ENCODE measurements around the gene CFAP47. TPM values are rescaled to one million over a fixed set of nuclear protein-coding genes. Genes with fewer than 3 reads are reported as not detected.

The CFAP47 gene
- total RNA-seq, 1 donor from 2014 or later: 0.13 TPM

GRCh38 chrX:36348509-36348908 lies 429.0 kb downstream of the CFAP47 start:
- H3K9me3 ChIP-seq (ENCODE audit: low read depth): no peaks in the 10 kb centered on the region
- H2AFZ ChIP-seq (replicated peaks): no peak overlapping the region
- no peak for DNase-seq (ENCODE audit: low spot score)
- H3K4me3 Mint-ChIP-seq: no peak overlapping the region
- H3K9me3 Mint-ChIP-seq: peaks cover 2% of the 10 kb centered on the region
- no peak overlapping the region for H3K27ac Mint-ChIP-seq
- no peaks in the 10 kb centered on the region for H3K27me3 ChIP-seq
- H3K27me3 Mint-ChIP-seq (ENCODE audit: insufficient read depth, low read depth): no peaks in the 10 kb centered on the region
- no peaks in the 10 kb centered on the region for H4K20me1 ChIP-seq (ENCODE audit: low read depth)
- no peaks in the 10 kb centered on the region for H3K36me3 ChIP-seq
- no peaks in the 10 kb centered on the region for H3F3A ChIP-seq (ENCODE audit: low read depth)
- H3K4me3 ChIP-seq: no peak overlapping the region
- H3K4me1 Mint-ChIP-seq: no peaks in the 10 kb centered on the region
- no peaks in the 10 kb centered on the region for H3K36me3 Mint-ChIP-seq
- H3K9ac ChIP-seq: no peak overlapping the region
- TF ChIP-seq EZH2 (IDR thresholded peaks at IDR 0.05): no peak
- no peak for TF ChIP-seq EZH2phosphoT487 (IDR thresholded peaks at IDR 0.05)
- TF ChIP-seq CTCF (IDR thresholded peaks at IDR 0.05): no peak
- H3K4me2 ChIP-seq: no peak overlapping the region
- no peaks in the 10 kb centered on the region for H3K4me1 ChIP-seq
- H3K27ac ChIP-seq: no peak overlapping the region
- no peaks in the 10 kb centered on the region for H3K79me2 ChIP-seq (ENCODE audit: low read depth)

GRCh38 chrX:36357855-36358254 lies 438.3 kb downstream of the CFAP47 start:
- no peak for DNase-seq (ENCODE audit: low spot score)
- H4K20me1 ChIP-seq (ENCODE audit: low read depth): no peaks in the 10 kb centered on the region
- Mint-ChIP-seq H3K27ac (no peak overlapping the region), H3K4me1 (peaks cover 5% of the 10 kb centered on the region), H3K4me3 (no peak overlapping the region), H3K27me3 (ENCODE audit: insufficient read depth, low read depth) (no peaks in the 10 kb centered on the region), H3K9me3 (no peaks in the 10 kb centered on the region), H3K36me3 (no peaks in the 10 kb centered on the region)
- H3K4me3 ChIP-seq: no peak overlapping the region
- H2AFZ ChIP-seq (replicated peaks): no peak overlapping the region
- no peak overlapping the region for H3K9ac ChIP-seq
- peaks cover 3% of the 10 kb centered on the region for H3K9me3 ChIP-seq (ENCODE audit: low read depth)
- no peak for TF ChIP-seq CTCF (IDR thresholded peaks at IDR 0.05)
- no peak for TF ChIP-seq EZH2phosphoT487 (IDR thresholded peaks at IDR 0.05)
- no peak for TF ChIP-seq EZH2 (IDR thresholded peaks at IDR 0.05)
- H3F3A ChIP-seq (ENCODE audit: low read depth): no peaks in the 10 kb centered on the region
- no peak overlapping the region for H3K27ac ChIP-seq
- H3K79me2 ChIP-seq (ENCODE audit: low read depth): no peaks in the 10 kb centered on the region
- H3K27me3 ChIP-seq: no peaks in the 10 kb centered on the region
- H3K4me1 ChIP-seq: no peaks in the 10 kb centered on the region
- no peak overlapping the region for H3K4me2 ChIP-seq
- no peaks in the 10 kb centered on the region for H3K36me3 ChIP-seq

GRCh38 chrX:36364262-36364661 lies 444.7 kb downstream of the CFAP47 start:
- no peaks in the 10 kb centered on the region for H3K27me3 Mint-ChIP-seq (ENCODE audit: insufficient read depth, low read depth)
- peaks cover 3% of the 10 kb centered on the region for H3K9me3 ChIP-seq (ENCODE audit: low read depth)
- H3K4me2 ChIP-seq: no peak overlapping the region

More at GRCh38 chrX:36364262-36364661, 444.7 kb downstream of the CFAP47 start:
- Histone ChIP-seq H3K79me2 (ENCODE audit: low read depth) (no peaks in the 10 kb centered on the region), H3K9ac (no peak overlapping the region), H3K27me3 (no peaks in the 10 kb centered on the region), H3K4me1 (no peaks in the 10 kb centered on the region), H3K4me3 (no peak overlapping the region), H3K36me3 (no peaks in the 10 kb centered on the region), H3K27ac (no peak overlapping the region), H3F3A (ENCODE audit: low read depth) (no peaks in the 10 kb centered on the region), H4K20me1 (ENCODE audit: low read depth) (no peaks in the 10 kb centered on the region), H2AFZ (replicated peaks) (no peak overlapping the region)
- H3K27ac Mint-ChIP-seq: no peak overlapping the region
- H3K4me3 Mint-ChIP-seq: no peak overlapping the region
- no peak for TF ChIP-seq CTCF (IDR thresholded peaks at IDR 0.05)
- no peak for DNase-seq (ENCODE audit: low spot score)
- H3K36me3 Mint-ChIP-seq: no peaks in the 10 kb centered on the region
- H3K9me3 Mint-ChIP-seq: no peaks in the 10 kb centered on the region
- no peaks in the 10 kb centered on the region for H3K4me1 Mint-ChIP-seq

Data from neural progenitor cell (in vitro differentiated cells).